B cell (primary cell): ENCODE measurements around the gene SMAP2. TPM values are rescaled to one million over a fixed set of nuclear protein-coding genes. Genes with fewer than 3 reads are reported as not detected.

ENCODE experiments used
- ATAC-seq: fragments of 200-7000 bp; cut with Tn5 transposase; one replicate; pipeline ENCODE4 v1.10.0; 2021; ENCODE audit warnings: low read depth, mild to moderate bottlenecking, moderate number of reproducible peaks, moderate library complexity
- CTCF ChIA-PET: fragments of 350-600 bp; sonication (Branson Sonifier 250); formaldehyde crosslinking; loops from one replicate; lab custom pipeline; 2021; ENCODE audit warnings: antibody characterized with exemption, inconsistent platforms; lab: Charles Lee
- POLR2A ChIA-PET: fragments of 350-600 bp; sonication (Branson Sonifier 250); formaldehyde crosslinking; loops from one replicate; lab custom pipeline; 2021; ENCODE audit warnings: antibody characterized with exemption; lab: Charles Lee
- DNase-seq: peaks from one replicate; pipeline ENCODE4 v3.0.0; 2013
- H2AFZ ChIP-seq: 2 replicates; pipeline ENCODE4 v1.6.1; 2012; ENCODE audit warnings: mild to moderate bottlenecking, low read depth, low read length; ENCODE audit not compliant: insufficient read depth, poor library complexity, severe bottlenecking
- H3K27ac ChIP-seq, 2 donors: 1 replicate in 1 of 2; 2 replicates in 1 of 2; pipeline ENCODE4 v1.5.1; 2012 to 2013; ENCODE audit warnings: low read length in 2 of 2, mild to moderate bottlenecking in 2 of 2, moderate library complexity in 1 of 2
- H3K27me3 ChIP-seq, 4 experiments: fragments of 200-600 bp in 1 of 4; sonication (generic) in 1 of 4; replicated peaks in 1 of 4; 1 replicate in 2 of 4; 2 replicates in 2 of 4; pipeline versions ENCODE4 v1.6.1 to v1.7.0; 2013 to 2016; ENCODE audit warnings: low read length in 3 of 4, mild to moderate bottlenecking in 2 of 4, mixed read lengths in 1 of 4, moderate library complexity in 1 of 4; ENCODE audit not compliant: insufficient read depth in 4 of 4, control insufficient read depth in 3 of 4; ENCODE audit errors: control extremely low read depth in 1 of 4
- H3K36me3 ChIP-seq, 2 experiments: replicated peaks in 1 of 2; 1 replicate in 1 of 2; 2 replicates in 1 of 2; pipeline versions ENCODE4 v1.6.1 to v1.7.1; 2013; ENCODE audit warnings: low read length in 1 of 2; ENCODE audit not compliant: insufficient read depth in 2 of 2, control insufficient read depth in 1 of 2; ENCODE audit errors: control extremely low read depth in 1 of 2, extremely low read depth in 1 of 2
- H3K4me1 ChIP-seq, 2 donors: fragments of 200-600 bp in 1 of 2; sonication (generic) in 1 of 2; 1 replicate in 1 of 2; 2 replicates in 1 of 2; pipeline versions ENCODE4 v1.5.1 to v1.6.1; 2013 to 2017; ENCODE audit warnings: low read length in 2 of 2; ENCODE audit not compliant: control insufficient read depth in 2 of 2, insufficient read depth in 2 of 2
- H3K4me2 ChIP-seq: replicated peaks from 2 replicates; pipeline ENCODE3; 2012; ENCODE audit warnings: mild to moderate bottlenecking, low read depth, low read length; ENCODE audit not compliant: poor library complexity, severe bottlenecking
- H3K4me3 ChIP-seq, 5 experiments: fragments of 200-600 bp in 1 of 5; sonication (generic) in 1 of 5; 1 replicate in 3 of 5; 2 replicates in 2 of 5; pipeline versions ENCODE4 v1.5.1 to v1.7.0; 2011 to 2016; ENCODE audit warnings: low read length in 4 of 5, mild to moderate bottlenecking in 4 of 5, low read depth in 2 of 5, control low read depth in 1 of 5, moderate library complexity in 1 of 5; ENCODE audit not compliant: insufficient read depth in 1 of 5; ENCODE audit errors: control extremely low read depth in 1 of 5, extremely low read depth in 1 of 5
- H3K79me2 ChIP-seq: fragments of 200-600 bp; sonication (generic); one replicate; pipeline ENCODE4 v1.6.0; 2016; ENCODE audit warnings: low read length; ENCODE audit not compliant: control insufficient read depth, insufficient read depth
- H3K9ac ChIP-seq: fragments of 200-600 bp; sonication (generic); 2 replicates; pipeline ENCODE4 v1.6.1; 2017; ENCODE audit warnings: mild to moderate bottlenecking, low read length, moderate library complexity
- H3K9me3 ChIP-seq, 3 donors: one replicate each; pipeline versions ENCODE4 v1.6.1 to v1.7.1; 2013; ENCODE audit warnings: low read length in 2 of 3; ENCODE audit not compliant: control insufficient read depth in 2 of 3, insufficient read depth in 1 of 3; ENCODE audit errors: control extremely low read depth in 1 of 3
- H4K20me1 ChIP-seq: 2 replicates; pipeline ENCODE4 v1.6.0; 2012; ENCODE audit warnings: mild to moderate bottlenecking, low read length; ENCODE audit not compliant: insufficient read depth, control insufficient read depth, poor library complexity, severe bottlenecking
- H3K27ac Mint-ChIP-seq: one replicate; pipeline ENCODE4 v1.8.0; 2021; ENCODE audit warnings: mixed read lengths
- H3K27me3 Mint-ChIP-seq: one replicate; pipeline ENCODE4 v1.8.0; 2021; ENCODE audit warnings: mixed read lengths
- H3K4me1 Mint-ChIP-seq: one replicate; pipeline ENCODE4 v1.8.0; 2021; ENCODE audit warnings: mixed read lengths
- H3K4me3 Mint-ChIP-seq: one replicate; pipeline ENCODE4 v1.8.0; 2021; ENCODE audit warnings: mixed read lengths
- H3K9me3 Mint-ChIP-seq: one replicate; pipeline ENCODE4 v1.8.0; 2022; ENCODE audit warnings: mixed read lengths; ENCODE audit not compliant: insufficient read depth
- CTCF ChIP-seq: fragments of 200-600 bp; IDR thresholded peaks from one replicate; pipeline ENCODE4 v1.8.0; 2022; ENCODE audit warnings: antibody characterized with exemption, mild to moderate bottlenecking
- EZH2 ChIP-seq: IDR thresholded peaks from 2 replicates; pipeline ENCODE4 v1.6.1; 2012; ENCODE audit warnings: borderline replicate concordance, low read depth, mild to moderate bottlenecking, moderate library complexity, low read length; ENCODE audit not compliant: insufficient read depth, poor library complexity, severe bottlenecking
- WGBS: methylation state at CpG from one replicate; pipeline ENCODE4 v1.1.5; 2013; ENCODE audit warnings: missing lambda C conversion rate; ENCODE audit not compliant: insufficient coverage; 5-methylcytosine and 5-hydroxymethylcytosine counted together
- intact Hi-C: fragments of 100-400 bp; cut with micrococcal nuclease; formaldehyde crosslinking; loops from one replicate; pipeline ENCODE4 v1.10.0; 2022
- polyA plus RNA-seq: library from polyadenylated mRNA; depleted of rRNA; stranded (reverse); fragments of >200 nt; gene quantifications from 2 replicates; pipeline ENCODE4 v1.2.3, GENCODE V29; 2012
- total RNA-seq, 2 donors: library from RNA; stranded (reverse); fragments of 120-200 nt in 1 of 2; gene quantifications; 1 replicate in 1 of 2; 2 replicates in 1 of 2; pipeline versions ENCODE4 v1.2.3 to v1.2.4, GENCODE V29; 2013 to 2022

Gene SMAP2
- total and polyA plus RNA-seq, 2 donors (not counting 1 experiment from before 2014, with no cell fraction given): 275 to 305 TPM

GRCh38 chr1:40469327-40469726 lies 95.8 kb downstream of the SMAP2 start:
- no peak overlapping the region for H2AFZ ChIP-seq
- peaks cover 36% of the 10 kb centered on the region for H3K9me3 Mint-ChIP-seq
- no peak overlapping the region for H3K27ac ChIP-seq
- no peak overlapping the region for H3K27ac Mint-ChIP-seq
- no peak for DNase-seq
- ChIA-PET POLR2A (no interaction called here), CTCF (no interaction called here)
- no peaks in the 10 kb centered on the region for H3K79me2 ChIP-seq
- 100% methylated on average over 1 of the region's 2 CpGs for WGBS
- ATAC-seq: no peak
- intact Hi-C loops: no loop called here
- H3K4me1 ChIP-seq: no peaks in the 10 kb centered on the region
- no peaks in the 10 kb centered on the region for H3K36me3 ChIP-seq
- no peak overlapping the region for H3K9ac ChIP-seq
- no peak overlapping the region for H3K4me3 Mint-ChIP-seq
- no peaks in the 10 kb centered on the region for H3K27me3 ChIP-seq
- H3K9me3 ChIP-seq: peaks cover 11 to 61% (median 46%) of the 10 kb centered on the region in 3 donors
- H3K27me3 Mint-ChIP-seq: no peaks in the 10 kb centered on the region
- TF ChIP-seq CTCF: no peak
- no peak for TF ChIP-seq EZH2
- no peaks in the 10 kb centered on the region for H3K4me1 Mint-ChIP-seq
- H3K4me3 ChIP-seq: no peak overlapping the region
- H3K4me2 ChIP-seq: no peak overlapping the region
- no peaks in the 10 kb centered on the region for H4K20me1 ChIP-seq

Other genes with a start within 250 kb of the SMAP2 start
- 21.4 and 21.9 TPM in 2 replicates for gene RLF, start 212.3 kb upstream of the SMAP2 start, total RNA-seq
- gene RLF, start 212.3 kb upstream of the SMAP2 start, polyA plus RNA-seq: 7.8 and 13.8 TPM in 2 replicates
- not detected in 2 replicates for gene TMCO2, start 125.8 kb upstream of the SMAP2 start, total RNA-seq
- gene TMCO2, start 125.8 kb upstream of the SMAP2 start, polyA plus RNA-seq: not detected in 2 replicates
- gene ZMPSTE24, start 115.5 kb upstream of the SMAP2 start, total RNA-seq: 14.0 and 18.5 TPM in 2 replicates
- 3.5 and 6.4 TPM in 2 replicates for gene ZMPSTE24, start 115.5 kb upstream of the SMAP2 start, polyA plus RNA-seq
- 14.8 and 14.9 TPM in 2 replicates for gene COL9A2, start 56.4 kb upstream of the SMAP2 start, total RNA-seq
- gene COL9A2, start 56.4 kb upstream of the SMAP2 start, polyA plus RNA-seq: 29.6 and 30.6 TPM in 2 replicates
- 10.8 and 11.8 TPM in 2 replicates for gene ZFP69B, start 76.7 kb downstream of the SMAP2 start, total RNA-seq
- 0.88 and 1.0 TPM in 2 replicates for gene ZFP69B, start 76.7 kb downstream of the SMAP2 start, polyA plus RNA-seq
- 7.5 TPM in 2 replicates for gene ZFP69, start 103.6 kb downstream of the SMAP2 start, total RNA-seq
- 2.2 and 2.9 TPM in 2 replicates for gene ZFP69, start 103.6 kb downstream of the SMAP2 start, polyA plus RNA-seq
- gene EXO5, start 135.0 kb downstream of the SMAP2 start, total RNA-seq: 13.9 and 16.9 TPM in 2 replicates
- 5.7 and 6.6 TPM in 2 replicates for gene EXO5, start 135.0 kb downstream of the SMAP2 start, polyA plus RNA-seq
- gene ZNF684, start 157.9 kb downstream of the SMAP2 start, total RNA-seq: 6.3 and 7.4 TPM in 2 replicates
- gene ZNF684, start 157.9 kb downstream of the SMAP2 start, polyA plus RNA-seq: 2.9 and 3.5 TPM in 2 replicates